Measurements from ENCODE around the gene MARCO. TPM values are rescaled to one million over a fixed set of nuclear protein-coding genes. Genes with fewer than 3 reads are reported as not detected.

MARCO gene
- total and polyA plus RNA-seq, 2 of the 8 experiments (the other 6 are each of a cell fraction or from before 2014, with no cell fraction given) = not detected

DNA sequence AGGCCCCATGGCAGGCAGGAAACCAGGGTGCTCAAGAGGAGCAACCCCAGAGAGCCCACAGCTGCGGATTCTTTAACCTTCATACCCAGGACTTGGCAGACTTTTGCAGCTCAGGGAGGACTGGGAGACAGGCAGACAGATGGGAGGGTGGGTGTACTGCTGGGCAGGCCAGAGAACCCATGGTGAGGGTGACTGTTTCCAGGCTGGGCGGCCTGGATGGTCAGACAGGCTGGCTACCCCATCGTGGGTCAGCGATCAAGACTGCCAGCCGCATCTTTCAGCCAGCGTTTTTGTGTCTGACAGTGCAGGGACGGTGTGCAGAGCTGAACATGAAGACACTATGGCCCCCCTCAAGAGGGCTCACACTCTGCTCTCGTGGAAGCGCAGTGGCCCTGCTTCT lies 82.2 kb downstream of the MARCO start:
- Histone ChIP-seq H2BK12ac (ENCODE audit: low read depth, low read length) (no peak overlapping the region), H3K27ac (ENCODE audit: low read depth, low read length) (no peak overlapping the region), H3K9ac (replicated peaks in 1 of 4; ENCODE audit: extremely low read depth in 1 of 4, low read depth in 3 of 4, low read length in 3 of 4) (no peak overlapping the region), H3K36me3 (ENCODE audit: control insufficient read depth in 2 of 4, insufficient read depth in 4 of 4, low read length in 3 of 4) (no peaks in the 10 kb centered on the region), H3K79me1 (ENCODE audit: low read depth, low read length) (no peaks in the 10 kb centered on the region), H2BK15ac (ENCODE audit: low read length) (no peak overlapping the region), H4K5ac (ENCODE audit: insufficient read length, low read depth, low read length) (no peak overlapping the region), H3K4ac (replicated peaks; ENCODE audit: insufficient read length, low read depth, low read length) (no peak overlapping the region), H4K20me1 (replicated peaks in 1 of 2; ENCODE audit: control insufficient read depth in 1 of 2, insufficient read depth in 2 of 2, low read length in 2 of 2) (no peaks in the 10 kb centered on the region), H3K23ac (ENCODE audit: insufficient read length) (no peak overlapping the region), H3K4me2 (ENCODE audit: insufficient read depth in 1 of 2, low read depth in 2 of 2, low read length in 2 of 2) (no peak overlapping the region), H2BK20ac (ENCODE audit: low read length) (no peak overlapping the region), H3K14ac (ENCODE audit: insufficient read length) (no peak overlapping the region), H3K9me3 (ENCODE audit: insufficient read depth in 2 of 2, low read depth in 1 of 2, low read length in 1 of 2) (peaks cover 5% of the 10 kb centered on the region in 2 experiments; a peak in 2 of 4 replicates), H2BK120ac (replicated peaks; ENCODE audit: low read depth, low read length) (no peak overlapping the region), H3K18ac (ENCODE audit: extremely low read depth, low read length) (no peak overlapping the region), H3K27me3 (replicated peaks in 1 of 4; ENCODE audit: control insufficient read depth in 3 of 4, extremely low read depth in 1 of 4, insufficient read depth in 3 of 4, low read length in 3 of 4) (no peaks in the 10 kb centered on the region), H3K4me1 (replicated peaks in 1 of 4; ENCODE audit: control insufficient read depth in 3 of 4, insufficient read depth in 4 of 4, low read length in 3 of 4) (no peaks in the 10 kb centered on the region; a peak in 1 of 7 replicates), H3K79me2 (ENCODE audit: control insufficient read depth in 1 of 2, insufficient read depth in 2 of 2, low read length in 2 of 2) (no peaks in the 10 kb centered on the region), H2AK5ac (ENCODE audit: low read depth, low read length) (no peak overlapping the region), H4K8ac (ENCODE audit: extremely low read depth, insufficient read depth, low read length) (no peak overlapping the region), H3K23me2 (ENCODE audit: low read depth, low read length) (no peaks in the 10 kb centered on the region), H3K4me3 (ENCODE audit: extremely low read depth in 1 of 4, insufficient read depth in 2 of 4, low read depth in 3 of 4, low read length in 4 of 4) (no peak overlapping the region), H3K56ac (replicated peaks; ENCODE audit: insufficient read length, low read depth, low read length) (no peak overlapping the region), H2BK5ac (ENCODE audit: low read depth, low read length) (no peak overlapping the region), H2AFZ (ENCODE audit: low read length) (no peak overlapping the region), H4K91ac (replicated peaks; ENCODE audit: insufficient read length, low read length) (no peak overlapping the region)
- 85% methylated on average over 9 of the region's 9 CpGs; no CpG with 5 or more reads in 1 of the 2 experiments for WGBS, 2 experiments (ENCODE audit: extremely low coverage in 1 of 2, insufficient coverage in 1 of 2, insufficient read length in 1 of 2, insufficient replicate concordance in 2 of 2, low coverage in 1 of 2, low lambda C conversion rate in 2 of 2, missing lambda C conversion rate in 1 of 2)
- FAIRE-seq (no peak), DNase-seq (ENCODE audit: low read depth in 1 of 2, low spot score in 2 of 2) (no peak)
- ChIA-PET CTCF (ENCODE audit: partially characterized antibody) (interaction anchor here (0.7 to 9.1 kb wide), 8 partner anchors 12 to 452 kb away, joined by 3 to 64 read pairs (median 26); no protein-coding TSS in a partner anchor), POLR2A (ENCODE audit: partially characterized antibody) (no interaction called here)
- no peak for TF ChIP-seq CREB1 (IDR thresholded peaks at IDR 0.05)
- TF ChIP-seq GABPA (IDR thresholded peaks at IDR 0.05; ENCODE audit: borderline replicate concordance, insufficient read depth, low read length) = no peak
- TF ChIP-seq BACH1 (IDR thresholded peaks at IDR 0.05; ENCODE audit: low read length) = no peak
- no peak for TF ChIP-seq EZH2 (IDR thresholded peaks at IDR 0.05; ENCODE audit: low read depth, low read length, severe bottlenecking)
- no peak for TF ChIP-seq CHD2 (IDR thresholded peaks at IDR 0.05; ENCODE audit: low read length)
- no peak for TF ChIP-seq POLR2A (IDR thresholded peaks at IDR 0.05; ENCODE audit: control extremely low read depth in 1 of 2, low read depth in 2 of 2, low read length in 2 of 2)
- TF ChIP-seq TAF1 (IDR thresholded peaks at IDR 0.05; ENCODE audit: low read depth, low read length) = no peak
- no peak for TF ChIP-seq SP4 (IDR thresholded peaks at IDR 0.05; ENCODE audit: low read length)
- no peak for TF ChIP-seq ZNF274 (IDR thresholded peaks at IDR 0.05; ENCODE audit: borderline replicate concordance, extremely low read depth, low read length)
- no peak for TF ChIP-seq HDAC6 (IDR thresholded peaks at IDR 0.05; ENCODE audit: low read depth, low read length)
- no peak for TF ChIP-seq CTCF (IDR thresholded peaks at IDR 0.05; ENCODE audit: control extremely low read depth in 1 of 3, insufficient read depth in 1 of 3, low read depth in 1 of 3, low read length in 3 of 3)
- TF ChIP-seq KDM5A (IDR thresholded peaks at IDR 0.05; ENCODE audit: low read length) = no peak
- TF ChIP-seq CBX5 (IDR thresholded peaks at IDR 0.05; ENCODE audit: low read depth, low read length) = no peak
- TF ChIP-seq CEBPB (IDR thresholded peaks at IDR 0.05; ENCODE audit: low read depth, low read length) = no peak

Data from H1 (cell line).